GM12878 (cell line): ENCODE data around the gene SEC23IP. TPM values are rescaled to one million over a fixed set of nuclear protein-coding genes. Genes with fewer than 3 reads are reported as not detected.
"Not testable (repeated sequence)": the region's sequence is repeated elsewhere in the genome, so short reads cannot be mapped to it uniquely, and the experiment has no call there.

Experiments used
- ATAC-seq: fragments of 200-7000 bp; cut with Tn5 transposase; 3 replicates; pipeline ENCODE4 v1.9.1; 2020; ENCODE audit warnings: mild to moderate bottlenecking, moderate library complexity
- BruUV-seq: library from RNA; stranded (reverse); fragments of 400-500 nt; replicated peaks from 2 replicates; lab custom pipeline; 2021; lab: Mats Ljungman, UMichigan
- CTCF ChIA-PET: fragments of 300-600 bp; sonication (Branson Sonifier 250); formaldehyde crosslinking; extraction: SDS; loops from one replicate; lab custom pipeline; 2021; ENCODE audit warnings: inconsistent platforms; lab: Yijun Ruan, JAX
- POLR2A ChIA-PET: fragments of 350-600 bp; formaldehyde crosslinking; extraction: SDS; loops from one replicate; lab custom pipeline; 2021; ENCODE audit warnings: inconsistent platforms; lab: Charles Lee
- RAD21 ChIA-PET: fragments of 300-600 bp; sonication (Branson Sonifier 250); formaldehyde crosslinking; loops from one replicate; lab custom pipeline; 2023; ENCODE audit warnings: antibody characterized with exemption; ENCODE audit not compliant: unreplicated experiment; lab: Charles Lee
- SMC1A ChIA-PET: fragments of 300-600 bp; sonication (Branson Sonifier 250); formaldehyde crosslinking; loops from one replicate; lab custom pipeline; 2023; ENCODE audit not compliant: unreplicated experiment, uncharacterized antibody; lab: Charles Lee
- DNase-seq: peaks from one replicate; pipeline ENCODE4 v3.0.0-alpha.2; 2011; ENCODE audit warnings: low read depth, low spot score
- FAIRE-seq: peaks from 3 replicates; lab custom pipeline; 2011; peaks lifted over from hg19 to GRCh38; lab: Jason Lieb, UNC
- H2AFZ ChIP-seq: 2 replicates; pipeline ENCODE4 v1.6.0; 2011; ENCODE audit warnings: low read depth, low read length, control low read depth; ENCODE audit not compliant: control insufficient read depth
- H3K27ac ChIP-seq: 2 replicates; pipeline ENCODE4 v1.5.1; 2011; ENCODE audit warnings: control low read depth; ENCODE audit not compliant: control insufficient read depth, insufficient read depth
- H3K27me3 ChIP-seq, 2 experiments: replicated peaks in 1 of 2; 2 replicates each; pipeline versions ENCODE4 v1.6.0 to v1.6.1; 2011; ENCODE audit warnings: low read length in 1 of 2; ENCODE audit not compliant: control insufficient read depth in 2 of 2, insufficient read depth in 2 of 2
- H3K36me3 ChIP-seq, 2 experiments: 2 replicates each; pipeline ENCODE4 v1.5.1; 2011; ENCODE audit warnings: low read length in 1 of 2; ENCODE audit not compliant: control insufficient read depth in 2 of 2, insufficient read depth in 2 of 2
- H3K4me1 ChIP-seq: 2 replicates; pipeline ENCODE4 v1.6.1; 2011; ENCODE audit warnings: mild to moderate bottlenecking, low read length, moderate library complexity, mixed read lengths; ENCODE audit not compliant: control insufficient read depth, insufficient read depth
- H3K4me2 ChIP-seq: 2 replicates; pipeline ENCODE4 v1.6.0; 2011; ENCODE audit warnings: control low read depth; ENCODE audit not compliant: control insufficient read depth, insufficient read depth
- H3K4me3 ChIP-seq: fragments of 200-600 bp; sonication (generic); 2 replicates; pipeline ENCODE4 v1.5.1; 2016
- H3K79me2 ChIP-seq: 2 replicates; pipeline ENCODE4 v1.6.0; 2011; ENCODE audit warnings: low read length; ENCODE audit not compliant: control insufficient read depth, insufficient read depth
- H3K9ac ChIP-seq: 2 replicates; pipeline ENCODE4 v1.8.0; 2011; ENCODE audit warnings: low read length, control low read depth, mixed read lengths; ENCODE audit not compliant: control insufficient read depth, insufficient read depth
- H3K9me3 ChIP-seq: replicated peaks from 3 replicates; pipeline ENCODE4 v1.5.1; 2011; ENCODE audit warnings: mild to moderate bottlenecking, low read length; ENCODE audit not compliant: control insufficient read depth, insufficient read depth
- H4K20me1 ChIP-seq: 2 replicates; pipeline ENCODE4 v1.6.0; 2011; ENCODE audit not compliant: control insufficient read depth, insufficient read depth
- ASH2L ChIP-seq: fragments of 300-600, 200-600 bp; sonication (generic); IDR thresholded peaks from 2 replicates; pipeline ENCODE4 v1.6.1; 2017; ENCODE audit warnings: low read depth, mild to moderate bottlenecking, borderline replicate concordance
- ATF7 ChIP-seq: fragments of 450-650 bp; IDR thresholded peaks from 2 replicates; pipeline ENCODE4 v1.6.1; 2016; ENCODE audit warnings: low read depth, mild to moderate bottlenecking
- ESRRA ChIP-seq: IDR thresholded peaks from 2 replicates; pipeline ENCODE4 v1.6.1; 2012; ENCODE audit warnings: mild to moderate bottlenecking, low read length, improper control_type of control experiment
- FOXM1 ChIP-seq: IDR thresholded peaks from 2 replicates; pipeline ENCODE4 v1.6.1; 2012; ENCODE audit warnings: low read depth, mild to moderate bottlenecking, inconsistent platforms, low read length, moderate library complexity
- WRNIP1 ChIP-seq: IDR thresholded peaks from 2 replicates; pipeline ENCODE4 v1.6.1; 2011; ENCODE audit warnings: low read depth, low read length, improper control_type of control experiment, borderline replicate concordance
- YBX1 ChIP-seq: fragments of 450-650 bp; IDR thresholded peaks from 2 replicates; pipeline ENCODE4 v1.6.1; 2016; ENCODE audit warnings: antibody characterized with exemption
- WGBS: methylation state at CpG from one replicate; pipeline ENCODE4 v1.1.6; 2016; ENCODE audit warnings: low lambda C conversion rate; ENCODE audit not compliant: insufficient replicate concordance, insufficient coverage; ENCODE audit errors: missing lambda C conversion rate; 5-methylcytosine and 5-hydroxymethylcytosine counted together
- in situ Hi-C: fragments of 300-500 bp; cut with MboI; formaldehyde crosslinking; loops from 9 replicates; pipeline ENCODE4 v1.14.3; 2018; ENCODE audit warnings: mixed read lengths
- intact Hi-C: fragments of 100-400 bp; cut with micrococcal nuclease; formaldehyde crosslinking; loops from one replicate; pipeline ENCODE4 v1.14.2; 2022; ENCODE audit not compliant: unreplicated experiment
- polyA plus RNA-seq, 11 experiments: library from polyadenylated mRNA; depleted of rRNA in 4 of 11; unstranded in 6 of 11; stranded (reverse) in 5 of 11; fragments of >200 nt; fragmentation: Nextera tagmentation in 4 of 11; fragmentation: Illumina TruSeq in 1 of 11; extraction: Ambion mirVana in 4 of 11; extraction: Trizol in 1 of 11; gene quantifications; 1 replicate in 1 of 11; 2 replicates in 10 of 11; pipeline versions ENCODE4 v1.2.1 to v1.2.3, GENCODE V29; 2011 to 2016; ENCODE audit warnings: inconsistent platforms in 2 of 11, missing spikeins in 2 of 11, low read depth in 1 of 11
- total RNA-seq, 4 experiments: library from RNA; depleted of rRNA in 3 of 4; stranded (reverse); fragments of >200 nt in 3 of 4; fragmentation: Illumina TruSeq in 1 of 4; extraction: Trizol in 1 of 4; gene quantifications; 2 replicates each; pipeline versions ENCODE4 v1.2.1 to v1.2.3, GENCODE V29; 2013 to 2021
- TF ChIP-seq, protein P1 (sequence below): IDR thresholded peaks from 2 replicates; pipeline ENCODE4 v1.6.1; 2012; ENCODE audit warnings: low read depth, low read length, improper control_type of control experiment
- TF ChIP-seq, protein P2 (sequence below): fragments of 450-650 bp; IDR thresholded peaks from 2 replicates; pipeline ENCODE4 v1.6.1; 2017; ENCODE audit warnings: borderline replicate concordance

SEC23IP gene
- total and polyA plus RNA-seq, 10 of the 15 experiments (the other 5 are each of a cell fraction or from before 2014, with no cell fraction given): 15.1 to 82.5 (median 36.0) TPM

DNA sequence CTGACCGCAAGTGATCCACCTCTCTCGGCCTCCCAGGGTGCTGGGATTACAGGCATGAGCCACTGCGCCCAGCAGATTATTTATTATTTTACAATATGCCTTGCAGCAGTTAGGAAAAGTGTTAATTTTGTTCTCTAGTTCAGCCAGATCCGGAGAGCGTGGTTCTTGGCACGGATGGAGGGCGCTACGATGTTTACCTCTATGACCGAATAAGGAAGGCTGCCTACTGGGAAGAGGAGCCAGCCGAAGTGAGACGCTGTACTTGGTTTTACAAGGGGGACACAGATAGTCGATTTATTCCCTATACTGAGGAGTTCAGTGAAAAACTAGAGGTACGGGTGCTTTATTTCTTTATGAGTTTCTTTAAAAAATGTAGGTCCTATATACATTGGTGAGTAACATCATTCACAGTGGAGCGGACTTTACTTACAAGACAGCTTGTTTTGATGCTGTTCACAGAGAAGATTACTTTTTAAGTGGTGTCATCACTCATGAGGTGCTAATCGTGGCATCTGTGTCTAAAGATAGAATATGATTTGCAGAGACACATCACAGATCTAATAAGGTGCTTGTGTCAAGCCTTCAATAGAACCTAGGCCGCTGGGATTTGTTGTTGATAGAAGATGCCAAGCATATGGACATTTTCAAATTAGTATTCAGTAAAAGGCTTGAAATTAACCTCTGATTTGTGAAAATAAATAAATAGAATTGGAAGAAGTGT lies 11.6 kb downstream of the SEC23IP start:
- intact Hi-C loops (no loop called here), in situ Hi-C loops (no loop called here)
- no peak overlapping the region for H3K9ac ChIP-seq
- no TSS peak for BruUV-seq
- DNase-seq: no peak
- POLR2A ChIA-PET: no interaction called here
- peaks cover 0 to 17% of the 10 kb centered on the region in 2 experiments for H3K36me3 ChIP-seq
- H3K4me3 ChIP-seq: no peak overlapping the region
- H3K4me1 ChIP-seq: no peaks in the 10 kb centered on the region
- CTCF ChIA-PET: no interaction called here
- ATAC-seq: no peak
- H3K4me2 ChIP-seq: no peak overlapping the region
- no peaks in the 10 kb centered on the region for H4K20me1 ChIP-seq
- SMC1A ChIA-PET: interaction anchor here (0.8 to 2.6 kb wide), 2 partner anchors 15 to 44 kb away, joined by 3 to 7 read pairs; no protein-coding TSS in a partner anchor
- 96% methylated on average over 16 of the region's 16 CpGs for WGBS
- H3K27me3 ChIP-seq: no peaks in the 10 kb centered on the region
- TF ChIP-seq, protein P1, sequence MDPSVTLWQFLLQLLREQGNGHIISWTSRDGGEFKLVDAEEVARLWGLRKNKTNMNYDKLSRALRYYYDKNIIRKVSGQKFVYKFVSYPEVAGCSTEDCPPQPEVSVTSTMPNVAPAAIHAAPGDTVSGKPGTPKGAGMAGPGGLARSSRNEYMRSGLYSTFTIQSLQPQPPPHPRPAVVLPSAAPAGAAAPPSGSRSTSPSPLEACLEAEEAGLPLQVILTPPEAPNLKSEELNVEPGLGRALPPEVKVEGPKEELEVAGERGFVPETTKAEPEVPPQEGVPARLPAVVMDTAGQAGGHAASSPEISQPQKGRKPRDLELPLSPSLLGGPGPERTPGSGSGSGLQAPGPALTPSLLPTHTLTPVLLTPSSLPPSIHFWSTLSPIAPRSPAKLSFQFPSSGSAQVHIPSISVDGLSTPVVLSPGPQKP: no peak
- TF ChIP-seq, protein P2, sequence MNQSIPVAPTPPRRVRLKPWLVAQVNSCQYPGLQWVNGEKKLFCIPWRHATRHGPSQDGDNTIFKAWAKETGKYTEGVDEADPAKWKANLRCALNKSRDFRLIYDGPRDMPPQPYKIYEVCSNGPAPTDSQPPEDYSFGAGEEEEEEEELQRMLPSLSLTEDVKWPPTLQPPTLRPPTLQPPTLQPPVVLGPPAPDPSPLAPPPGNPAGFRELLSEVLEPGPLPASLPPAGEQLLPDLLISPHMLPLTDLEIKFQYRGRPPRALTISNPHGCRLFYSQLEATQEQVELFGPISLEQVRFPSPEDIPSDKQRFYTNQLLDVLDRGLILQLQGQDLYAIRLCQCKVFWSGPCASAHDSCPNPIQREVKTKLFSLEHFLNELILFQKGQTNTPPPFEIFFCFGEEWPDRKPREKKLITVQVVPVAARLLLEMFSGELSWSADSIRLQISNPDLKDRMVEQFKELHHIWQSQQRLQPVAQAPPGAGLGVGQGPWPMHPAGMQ: no peak
- TF ChIP-seq ASH2L (no peak), FOXM1 (no peak), ESRRA (no peak), ATF7 (no peak), YBX1 (no peak), WRNIP1 (no peak)
- H3K9me3 ChIP-seq: no peaks in the 10 kb centered on the region
- no peak for FAIRE-seq
- RAD21 ChIA-PET: no interaction called here
- H3K79me2 ChIP-seq: peaks cover 14% of the 10 kb centered on the region
- H2AFZ ChIP-seq: no peak overlapping the region
- H3K27ac ChIP-seq: no peak overlapping the region

- DNase-seq, H3K79me2 ChIP-seq, POLR2A ChIA-PET, H3K27ac ChIP-seq, H3K9ac ChIP-seq, RAD21 ChIA-PET, H3K9me3 ChIP-seq, H4K20me1 ChIP-seq, H2AFZ ChIP-seq, intact Hi-C loops, in situ Hi-C loops, H3K4me3 ChIP-seq, BruUV-seq, H3K4me1 ChIP-seq, H3K4me2 ChIP-seq, ATAC-seq, CTCF ChIA-PET, H3K27me3 ChIP-seq, FAIRE-seq: not testable (repeated sequence)
- 97% methylated on average over 7 of the region's 7 CpGs for WGBS
- SMC1A ChIA-PET: interaction anchor here (1.1 kb wide), 1 partner anchor 174 kb away, joined by 3 read pairs; no protein-coding TSS in a partner anchor
- peaks cover 2 to 16% of the 10 kb centered on the region in 2 experiments for H3K36me3 ChIP-seq
These were observed 15.2 kb downstream of the SEC23IP start for GRCh38 chr10:119907695-119908094.
